Measurements from ENCODE around the gene SIRT2.
"Not testable (repeated sequence)": the region's sequence is repeated elsewhere in the genome, so short reads cannot be mapped to it uniquely, and the experiment has no call there.

The SIRT2 gene

GRCh38 chr19:38870612-38871011 lies 28.8 kb downstream of the SIRT2 start:
- in situ Hi-C loops (cut with MboI; ENCODE audit: low sequenced_read_pairs): no loop called here

GRCh38 chr19:38869836-38870607 lies 29.4 kb downstream of the SIRT2 start:
- in situ Hi-C loops (cut with MboI; ENCODE audit: low sequenced_read_pairs): no loop called here

DNA sequence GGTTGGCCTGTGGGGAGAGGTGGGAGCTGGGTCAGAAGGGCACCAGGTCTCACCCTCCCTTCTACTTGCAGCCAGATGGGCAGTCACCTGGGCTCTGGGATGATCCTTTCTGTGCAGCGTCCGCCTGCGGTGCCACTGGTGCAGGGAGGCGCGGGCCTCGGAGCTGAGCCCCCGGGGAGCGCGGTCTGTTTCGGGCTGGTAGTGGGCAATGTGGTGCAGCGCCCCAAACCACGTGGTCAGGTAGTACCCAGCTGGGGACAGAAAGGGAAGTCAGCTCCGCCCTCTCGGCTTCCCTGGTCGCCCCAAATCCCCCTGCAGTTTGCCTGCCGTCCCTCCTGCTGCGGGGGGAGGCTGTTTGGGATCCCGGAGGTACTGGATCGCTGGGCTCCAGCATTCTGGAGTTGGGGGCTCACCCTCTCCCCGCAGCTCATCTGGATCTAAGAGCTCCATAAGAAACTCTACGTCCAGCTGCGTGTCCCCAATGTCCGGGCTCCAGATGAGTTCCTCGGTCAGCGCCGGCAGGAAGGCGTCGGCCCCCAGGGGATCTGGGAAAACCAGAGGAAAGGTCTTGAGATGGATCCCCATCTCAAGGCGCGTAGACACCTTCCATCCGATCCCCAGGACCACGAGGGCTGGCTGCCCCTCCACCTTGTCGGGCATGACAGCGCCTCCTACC lies 30.1 kb downstream of the SIRT2 start:
- in situ Hi-C loops (cut with MboI; ENCODE audit: low sequenced_read_pairs): no loop called here

GRCh38 chr19:38868551-38868950 lies 30.9 kb downstream of the SIRT2 start:
- in situ Hi-C loops (cut with MboI; ENCODE audit: low sequenced_read_pairs): no loop called here

- in situ Hi-C loops (cut with MboI; ENCODE audit: low sequenced_read_pairs): no loop called here
These were observed 32.1 kb downstream of the SIRT2 start for GRCh38 chr19:38867171-38867780.

DNA sequence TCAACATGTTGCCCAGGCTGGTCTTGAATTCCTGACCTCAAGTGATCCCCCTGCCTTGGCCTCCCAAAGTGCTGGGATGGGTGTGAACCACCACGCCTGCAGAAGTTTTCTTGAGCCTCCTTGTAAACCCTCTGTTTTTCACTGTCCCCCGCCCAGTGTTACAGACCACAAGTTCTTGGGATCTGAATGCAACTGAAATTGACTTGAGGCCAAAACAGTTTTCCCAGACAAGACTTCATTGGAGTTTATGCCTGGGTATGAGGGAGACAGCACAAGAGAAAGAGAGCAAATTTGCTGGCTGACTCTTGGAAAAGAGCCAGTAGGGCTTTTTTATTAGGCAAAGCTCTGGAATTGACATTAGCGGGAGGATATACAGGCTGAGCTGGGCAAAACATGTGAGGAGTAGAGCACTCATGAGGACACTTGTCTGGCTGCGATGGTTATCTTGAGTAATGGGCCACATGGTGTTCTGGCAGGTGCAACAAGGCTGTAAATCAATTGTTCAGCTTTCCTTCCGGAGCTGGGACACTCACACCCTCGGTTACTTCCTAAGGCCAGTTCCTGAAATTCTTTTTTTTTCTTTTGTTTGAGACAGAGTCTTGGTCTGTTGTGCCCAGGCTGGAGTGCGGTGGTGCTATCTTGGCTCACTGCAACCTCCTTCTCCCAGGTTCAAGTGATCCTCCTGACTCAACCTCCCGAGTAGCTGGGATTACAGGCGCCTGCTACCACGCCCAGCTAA lies 36.9 kb downstream of the SIRT2 start:
- in situ Hi-C loops (cut with MboI; ENCODE audit: low sequenced_read_pairs): no loop called here

DNA sequence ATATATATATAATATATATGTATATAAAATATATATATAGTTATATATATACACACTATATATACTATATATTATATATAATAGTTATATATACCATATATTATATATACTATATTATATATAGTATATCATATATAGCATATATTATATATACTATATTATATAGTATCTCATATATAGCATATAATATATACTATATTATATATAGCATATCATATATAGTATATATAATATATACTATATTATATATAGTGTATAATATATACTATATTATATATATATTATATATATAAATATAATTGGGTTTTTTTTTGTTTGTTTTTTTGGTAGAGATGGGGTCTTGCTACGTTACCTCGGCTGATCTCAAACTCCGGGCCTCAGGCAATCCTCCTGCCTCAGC lies 38.0 kb downstream of the SIRT2 start:
- in situ Hi-C loops (cut with MboI; ENCODE audit: low sequenced_read_pairs): no loop called here

DNA sequence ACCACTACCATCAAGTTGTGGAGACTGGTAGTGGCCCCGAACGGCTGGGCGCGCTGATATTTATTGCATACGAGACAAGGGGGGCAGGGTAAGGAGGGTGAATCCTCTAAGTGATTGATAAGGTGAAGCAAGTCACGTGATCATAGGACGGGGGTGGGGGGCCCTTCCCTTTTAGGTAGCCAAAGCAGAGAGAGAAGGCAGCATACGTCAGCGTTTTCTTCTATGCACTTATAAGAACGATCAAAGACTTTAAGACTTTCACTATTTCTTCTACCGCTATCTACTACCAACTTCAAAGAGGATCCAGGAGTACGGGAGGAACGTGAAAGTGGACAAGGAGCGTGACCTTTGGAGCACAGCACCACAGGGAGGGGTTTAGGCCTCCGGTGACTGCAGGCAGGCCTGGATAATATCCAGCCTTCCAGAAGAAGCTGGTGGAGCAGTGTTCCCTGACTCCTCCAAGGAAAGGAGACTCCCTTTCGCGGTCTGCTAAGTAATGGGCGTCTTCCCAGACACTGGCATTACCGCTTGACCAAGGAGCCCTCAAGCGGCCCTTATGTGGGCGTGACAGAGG lies 39.7 kb downstream of the SIRT2 start:
- in situ Hi-C loops (cut with MboI; ENCODE audit: low sequenced_read_pairs): not testable (repeated sequence)

DNA sequence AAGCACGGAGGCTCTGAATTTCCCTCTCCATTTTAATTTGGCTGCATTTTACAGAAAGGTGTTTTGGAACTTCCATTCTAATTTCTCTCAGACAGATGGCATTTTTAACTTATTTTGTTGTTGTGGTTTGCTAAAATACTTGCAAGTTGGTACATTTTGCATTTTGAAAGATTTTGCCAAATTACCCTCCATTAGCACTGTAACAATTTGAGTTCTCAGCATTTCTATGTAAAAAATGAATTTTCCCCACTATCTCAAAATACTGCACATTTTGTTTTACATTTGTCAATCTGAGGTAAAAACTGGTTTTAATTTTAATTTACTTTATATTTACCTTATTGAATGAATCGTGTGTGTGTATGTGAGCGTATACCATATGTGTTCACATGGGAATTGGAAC lies 42.6 kb downstream of the SIRT2 start:
- in situ Hi-C loops (cut with MboI; ENCODE audit: low sequenced_read_pairs): no loop called here

- in situ Hi-C loops (cut with MboI; ENCODE audit: low sequenced_read_pairs): not testable (repeated sequence)
These were observed 43.7 kb downstream of the SIRT2 start for GRCh38 chr19:38855751-38856150.

DNA sequence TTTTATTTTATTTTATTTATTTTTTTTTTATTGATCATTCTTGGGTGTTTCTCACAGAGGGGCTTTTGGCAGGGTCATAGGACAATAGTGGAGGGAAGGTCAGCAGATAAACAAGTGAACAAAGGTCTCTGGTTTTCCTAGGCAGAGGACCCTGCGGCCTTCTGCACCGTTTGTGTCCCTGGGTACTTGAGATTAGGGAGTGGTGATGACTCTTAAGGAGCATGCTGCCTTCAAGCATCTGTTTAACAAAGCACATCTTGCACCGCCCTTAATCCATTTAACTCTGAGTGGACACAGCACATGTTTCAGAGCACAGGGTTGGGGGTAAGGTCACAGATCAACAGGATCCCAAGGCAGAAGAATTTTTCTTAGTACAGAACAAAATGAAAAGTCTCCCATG lies 44.5 kb downstream of the SIRT2 start:
- in situ Hi-C loops (cut with MboI; ENCODE audit: low sequenced_read_pairs): not testable (repeated sequence)

GRCh38 chr19:38853214-38853613 lies 46.2 kb downstream of the SIRT2 start:
- in situ Hi-C loops (cut with MboI; ENCODE audit: low sequenced_read_pairs): no loop called here

DNA sequence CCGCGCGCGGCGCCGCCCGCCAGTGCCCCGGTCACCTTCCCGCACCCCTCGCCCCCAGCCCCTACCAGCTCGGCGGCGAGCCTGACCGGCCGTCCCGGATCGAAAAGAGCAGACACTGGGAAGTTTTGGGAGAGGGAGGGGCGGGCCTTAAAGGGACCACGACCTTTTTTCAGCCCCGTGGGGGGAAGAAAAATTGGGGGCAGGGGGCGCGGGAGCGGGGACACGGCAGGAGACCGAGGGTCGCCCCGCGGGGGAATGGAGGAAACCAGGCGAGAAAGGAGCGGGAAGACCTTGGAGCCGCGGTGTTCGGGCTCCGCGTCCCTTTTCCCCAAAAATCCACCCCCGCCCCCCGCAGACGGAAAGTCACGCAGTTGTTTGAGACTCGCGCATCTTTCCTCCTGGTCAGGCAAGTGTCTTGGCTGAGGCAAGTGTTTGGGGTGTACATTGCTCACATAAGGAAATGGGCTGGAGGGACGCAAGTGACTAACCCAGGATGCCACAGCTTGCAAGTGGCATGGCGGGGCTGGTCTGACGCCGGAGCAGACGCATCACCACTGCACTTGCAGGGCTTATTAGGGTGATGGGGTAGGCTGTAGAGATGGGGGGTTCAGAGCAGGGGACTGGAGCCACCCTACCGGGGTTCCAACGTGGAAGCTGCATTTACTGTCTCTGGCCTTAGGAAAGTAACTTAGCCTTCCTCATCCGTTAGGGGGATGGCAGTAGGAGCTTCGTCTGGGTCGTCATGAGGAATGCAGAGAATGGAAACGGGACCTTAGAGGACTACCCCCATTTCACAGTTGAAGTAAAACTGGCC lies 47.0 kb downstream of the SIRT2 start:
- in situ Hi-C loops (cut with MboI; ENCODE audit: low sequenced_read_pairs): no loop called here

DNA sequence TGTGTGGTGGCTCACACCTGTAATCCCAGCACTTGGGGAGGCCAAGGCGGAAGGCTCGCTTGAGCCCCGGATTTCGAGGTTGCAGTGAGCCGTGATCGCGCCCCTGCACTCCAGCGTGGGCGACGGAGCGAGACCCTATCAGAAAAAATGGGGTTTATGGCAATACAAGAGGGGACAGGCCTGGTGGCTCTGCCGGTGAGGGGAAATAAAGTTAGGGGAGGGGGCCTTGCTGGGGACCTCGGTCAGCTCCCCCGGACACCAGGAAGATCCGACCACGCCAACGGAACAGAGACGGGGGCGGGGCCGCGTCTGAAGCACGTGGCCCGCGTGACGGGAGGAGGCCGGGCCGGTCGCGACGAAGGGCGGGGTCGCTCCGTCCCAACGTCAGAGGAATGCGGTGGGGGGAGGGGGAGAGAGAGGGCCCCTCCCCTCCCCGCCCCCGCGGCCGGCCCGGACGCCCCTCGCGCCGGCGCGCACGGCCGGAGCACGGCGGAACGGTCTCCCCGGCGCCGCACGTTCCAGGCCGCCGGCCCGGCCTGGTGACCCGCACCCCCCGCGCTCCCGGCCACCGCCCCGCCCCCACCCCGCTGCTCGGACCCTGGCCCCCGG lies 47.7 kb downstream of the SIRT2 start:
- in situ Hi-C loops (cut with MboI; ENCODE audit: low sequenced_read_pairs): no loop called here

- in situ Hi-C loops (cut with MboI; ENCODE audit: low sequenced_read_pairs): no loop called here
These were observed 48.3 kb downstream of the SIRT2 start for GRCh38 chr19:38850976-38851621.

DNA sequence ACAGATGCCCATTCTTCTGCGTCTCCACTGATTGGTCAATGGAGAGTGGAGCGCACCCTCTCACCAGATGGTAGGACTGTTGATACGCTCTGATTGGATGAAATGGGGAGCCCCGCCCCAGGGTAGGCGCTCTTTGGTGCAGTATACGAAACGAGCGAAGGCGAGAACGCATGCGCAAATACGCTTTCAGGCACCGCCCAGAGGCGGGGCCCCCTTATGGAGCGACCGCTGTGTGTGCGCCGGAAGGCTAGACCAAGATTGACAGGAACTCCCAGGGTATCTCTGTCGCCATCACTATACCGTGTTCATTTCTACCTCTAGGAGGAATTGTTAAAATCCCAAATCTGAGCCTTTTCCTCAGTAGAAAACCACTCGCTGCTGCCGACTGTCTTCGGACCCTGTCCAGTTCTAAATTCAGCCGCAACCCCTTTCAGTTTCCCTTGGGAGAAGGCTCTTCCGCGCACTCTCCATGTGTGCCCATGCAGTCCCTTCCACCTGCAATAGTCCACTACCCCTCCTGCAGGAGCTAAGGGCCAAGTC lies 48.9 kb downstream of the SIRT2 start:
- in situ Hi-C loops (cut with MboI; ENCODE audit: low sequenced_read_pairs): no loop called here

DNA sequence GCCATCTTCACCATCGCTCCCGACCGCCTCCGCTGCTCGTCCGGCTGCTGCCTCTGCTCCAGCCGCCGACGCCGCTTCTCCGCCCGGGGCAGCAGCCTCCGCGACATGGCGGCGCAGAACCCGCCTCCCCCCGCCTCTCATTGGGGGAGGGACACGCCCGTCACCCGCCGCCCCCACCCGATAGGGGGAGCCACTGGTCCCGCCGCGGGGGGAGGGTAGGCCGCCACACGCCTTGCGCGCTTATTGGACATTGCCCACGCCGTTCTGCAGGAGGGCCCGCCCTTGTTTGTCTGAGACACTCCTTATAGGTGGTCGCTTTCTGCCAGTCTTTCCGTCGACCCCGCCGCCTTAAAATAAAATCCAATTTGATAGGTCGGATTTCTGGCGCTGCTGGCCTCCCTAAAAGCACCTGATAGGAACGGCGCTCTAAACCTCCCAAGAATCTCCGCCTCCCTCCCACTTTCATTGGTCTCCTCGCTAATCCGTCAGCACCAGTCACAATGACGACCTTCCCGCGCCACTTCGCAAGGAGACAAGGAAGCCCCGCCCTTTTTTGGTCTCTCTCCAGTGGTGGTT lies 49.5 kb downstream of the SIRT2 start, which contains the start of gene HNRNPL:
Gene HNRNPL, minus strand, starts transcription at position 127 of the 576 bp plus-strand sequence. Its CDS starts 20 bp downstream, at position 107.
- in situ Hi-C loops (cut with MboI; ENCODE audit: low sequenced_read_pairs): no loop called here

DNA sequence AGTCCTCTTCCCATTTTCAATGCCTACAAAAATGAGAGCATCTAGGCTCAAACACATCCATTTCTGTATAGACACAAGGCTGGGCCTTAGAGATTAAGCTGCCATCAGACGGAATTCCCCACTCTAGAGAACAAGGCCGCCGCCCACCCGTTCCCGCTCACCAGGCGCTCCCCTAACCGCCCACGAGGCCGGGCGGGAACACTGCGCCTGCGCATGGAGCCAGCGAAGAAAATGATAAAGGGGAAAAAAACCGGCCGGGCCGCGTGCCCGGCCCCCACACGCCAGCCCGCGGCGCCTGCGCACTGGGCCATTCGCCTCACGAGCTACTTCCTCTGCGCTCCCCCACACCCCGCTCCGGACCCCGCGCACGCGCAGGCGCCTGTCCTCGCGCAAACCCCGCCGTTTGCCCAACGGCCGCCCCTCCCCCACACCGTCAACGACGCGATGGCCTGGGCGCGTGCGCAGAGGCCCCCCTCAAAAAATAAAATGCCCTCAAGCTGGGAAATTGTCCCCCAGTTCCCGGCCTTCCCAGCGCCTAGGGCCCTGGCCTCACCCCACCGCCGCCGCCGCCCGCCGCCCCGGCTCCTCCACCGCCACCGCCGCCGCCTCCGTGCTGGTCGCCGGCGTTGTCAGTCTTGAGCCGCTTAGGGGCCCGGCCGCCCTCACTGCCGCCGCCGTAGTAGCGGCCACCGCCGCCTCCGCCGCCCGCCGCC lies 50.1 kb downstream of the SIRT2 start:
- in situ Hi-C loops (cut with MboI; ENCODE audit: low sequenced_read_pairs): no loop called here
